Glutamatergic neuron (in vitro differentiated cells): ENCODE measurements around the gene PDE4A. TPM values are rescaled to one million over a fixed set of nuclear protein-coding genes. Genes with fewer than 3 reads are reported as not detected.

Experiments used
- DNase-seq: peaks from one replicate; pipeline ENCODE4 v3.0.0; 2022
- H3K27ac Mint-ChIP-seq: one replicate; pipeline ENCODE4 v1.8.0; 2020; ENCODE audit warnings: mild to moderate bottlenecking, mixed read lengths, inconsistent platforms; ENCODE audit not compliant: unreplicated experiment
- H3K27me3 Mint-ChIP-seq: one replicate; pipeline ENCODE4 v1.8.0; 2020; ENCODE audit warnings: mild to moderate bottlenecking, moderate library complexity, mixed read lengths, inconsistent platforms; ENCODE audit not compliant: unreplicated experiment
- H3K36me3 Mint-ChIP-seq: one replicate; pipeline ENCODE4 v1.8.0; 2020; ENCODE audit warnings: mild to moderate bottlenecking, mixed read lengths, inconsistent platforms; ENCODE audit not compliant: unreplicated experiment
- H3K4me1 Mint-ChIP-seq: one replicate; pipeline ENCODE4 v1.8.0; 2020; ENCODE audit warnings: mild to moderate bottlenecking, low read depth, mixed read lengths, inconsistent platforms; ENCODE audit not compliant: unreplicated experiment
- H3K4me3 Mint-ChIP-seq: one replicate; pipeline ENCODE4 v1.8.0; 2020; ENCODE audit warnings: mild to moderate bottlenecking, mixed read lengths, inconsistent platforms; ENCODE audit not compliant: unreplicated experiment
- H3K9me3 Mint-ChIP-seq: one replicate; pipeline ENCODE4 v1.8.0; 2020; ENCODE audit warnings: mild to moderate bottlenecking, moderate library complexity, mixed read lengths, inconsistent platforms; ENCODE audit not compliant: unreplicated experiment
- microRNA-seq: library from miRNA; unstranded; fragments of <30 nt; microRNA quantifications from one replicate; pipeline ENCODE4, GENCODE V29; 2020; ENCODE audit not compliant: unreplicated experiment
- total RNA-seq: library from RNA; stranded (reverse); fragmentation: NEBNext Ultra II Directional; extraction: Animal tissue kit (Norgen Biotek cat#: 25700); gene quantifications from one replicate; pipeline ENCODE4 v1.2.1, GENCODE V29; 2021; ENCODE audit not compliant: unreplicated experiment
- TF ChIP-seq, protein P1 (sequence below): fragments of 200-600 bp; sonication (generic); IDR thresholded peaks from one replicate; pipeline ENCODE4 v1.5.0; 2021; ENCODE audit not compliant: partially characterized antibody, unreplicated experiment

PDE4A gene
- total RNA-seq, 1 donor from 2014 or later: 5.7 TPM

DNA sequence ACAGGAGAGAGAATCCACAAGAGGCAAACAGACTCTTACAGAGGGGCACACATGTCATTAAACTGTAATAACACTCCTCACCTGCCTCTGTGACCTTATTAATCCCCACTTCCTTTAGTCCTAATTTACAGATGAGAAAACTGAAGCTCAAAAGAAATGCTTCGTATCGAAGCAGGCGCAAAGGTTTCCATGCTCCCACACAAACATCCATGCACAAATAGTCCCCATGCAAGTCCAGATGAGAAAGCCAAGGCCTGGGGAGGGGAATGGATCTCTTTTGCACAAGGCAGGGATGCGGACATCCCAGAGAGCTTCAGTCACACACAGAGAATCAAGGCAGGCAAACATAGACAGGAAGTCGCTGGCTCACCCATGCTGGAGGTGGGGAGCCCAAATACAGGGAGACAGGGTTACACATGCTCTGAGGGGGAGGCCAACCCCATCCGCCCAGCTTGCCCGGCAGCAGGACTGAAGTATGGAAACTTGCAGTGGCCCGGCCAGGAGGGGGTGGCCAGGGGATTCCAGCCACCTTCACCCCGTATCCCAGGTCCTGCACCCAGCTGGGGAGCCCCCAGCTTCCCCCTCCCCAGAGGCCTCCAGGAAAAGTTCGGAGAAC lies 96.4 kb downstream of the PDE4A start:
- Mint-ChIP-seq H3K4me1 (peaks cover 11% of the 10 kb centered on the region), H3K36me3 (peaks cover 5% of the 10 kb centered on the region), H3K4me3 (peak overlapping the region; percentile 46), H3K9me3 (peaks cover 6% of the 10 kb centered on the region), H3K27ac (no peak overlapping the region), H3K27me3 (peaks cover 32% of the 10 kb centered on the region)
- DNase-seq: no peak
- TF ChIP-seq, protein P1, sequence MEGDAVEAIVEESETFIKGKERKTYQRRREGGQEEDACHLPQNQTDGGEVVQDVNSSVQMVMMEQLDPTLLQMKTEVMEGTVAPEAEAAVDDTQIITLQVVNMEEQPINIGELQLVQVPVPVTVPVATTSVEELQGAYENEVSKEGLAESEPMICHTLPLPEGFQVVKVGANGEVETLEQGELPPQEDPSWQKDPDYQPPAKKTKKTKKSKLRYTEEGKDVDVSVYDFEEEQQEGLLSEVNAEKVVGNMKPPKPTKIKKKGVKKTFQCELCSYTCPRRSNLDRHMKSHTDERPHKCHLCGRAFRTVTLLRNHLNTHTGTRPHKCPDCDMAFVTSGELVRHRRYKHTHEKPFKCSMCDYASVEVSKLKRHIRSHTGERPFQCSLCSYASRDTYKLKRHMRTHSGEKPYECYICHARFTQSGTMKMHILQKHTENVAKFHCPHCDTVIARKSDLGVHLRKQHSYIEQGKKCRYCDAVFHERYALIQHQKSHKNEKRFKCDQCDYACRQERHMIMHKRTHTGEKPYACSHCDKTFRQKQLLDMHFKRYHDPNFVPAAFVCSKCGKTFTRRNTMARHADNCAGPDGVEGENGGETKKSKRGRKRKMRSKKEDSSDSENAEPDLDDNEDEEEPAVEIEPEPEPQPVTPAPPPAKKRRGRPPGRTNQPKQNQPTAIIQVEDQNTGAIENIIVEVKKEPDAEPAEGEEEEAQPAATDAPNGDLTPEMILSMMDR: no peak

DNA sequence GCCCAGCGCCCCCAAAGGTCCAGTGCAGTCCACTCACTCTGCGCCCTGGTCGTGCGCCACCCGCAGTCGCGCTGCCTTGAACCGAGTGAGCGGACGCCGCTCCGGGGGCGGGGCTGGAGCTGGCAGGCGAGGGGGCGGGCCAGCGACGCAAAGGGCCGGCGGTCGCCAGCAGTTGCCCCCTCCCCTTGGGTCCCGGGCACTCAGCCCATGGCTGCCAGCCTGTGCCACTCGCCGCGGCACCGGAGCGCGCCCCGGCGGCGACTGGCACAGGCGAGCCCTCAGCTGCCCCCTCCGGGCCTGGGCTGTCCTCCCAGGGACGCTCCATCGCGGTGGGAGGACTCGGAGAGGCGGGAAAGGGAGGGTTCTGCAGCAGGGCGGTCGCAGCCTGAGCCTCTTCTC lies 97.0 kb downstream of the PDE4A start, which contains the start of gene S1PR5:
TSS of gene S1PR5 (minus strand) at position 87 of the 399 bp plus-strand sequence. CDS start 2,436 bp downstream, outside the sequence.
- peaks cover 6% of the 10 kb centered on the region for H3K9me3 Mint-ChIP-seq
- H3K27me3 Mint-ChIP-seq: peaks cover 32% of the 10 kb centered on the region
- peak; percentile 37 for DNase-seq
- TF ChIP-seq, protein P1: no peak
- H3K4me1 Mint-ChIP-seq: peaks cover 11% of the 10 kb centered on the region
- H3K36me3 Mint-ChIP-seq: peaks cover 5% of the 10 kb centered on the region
- H3K4me3 Mint-ChIP-seq: peak within 1 kb of the TSS; percentile 68
- H3K27ac Mint-ChIP-seq: no peak within 1 kb of the TSS

DNA sequence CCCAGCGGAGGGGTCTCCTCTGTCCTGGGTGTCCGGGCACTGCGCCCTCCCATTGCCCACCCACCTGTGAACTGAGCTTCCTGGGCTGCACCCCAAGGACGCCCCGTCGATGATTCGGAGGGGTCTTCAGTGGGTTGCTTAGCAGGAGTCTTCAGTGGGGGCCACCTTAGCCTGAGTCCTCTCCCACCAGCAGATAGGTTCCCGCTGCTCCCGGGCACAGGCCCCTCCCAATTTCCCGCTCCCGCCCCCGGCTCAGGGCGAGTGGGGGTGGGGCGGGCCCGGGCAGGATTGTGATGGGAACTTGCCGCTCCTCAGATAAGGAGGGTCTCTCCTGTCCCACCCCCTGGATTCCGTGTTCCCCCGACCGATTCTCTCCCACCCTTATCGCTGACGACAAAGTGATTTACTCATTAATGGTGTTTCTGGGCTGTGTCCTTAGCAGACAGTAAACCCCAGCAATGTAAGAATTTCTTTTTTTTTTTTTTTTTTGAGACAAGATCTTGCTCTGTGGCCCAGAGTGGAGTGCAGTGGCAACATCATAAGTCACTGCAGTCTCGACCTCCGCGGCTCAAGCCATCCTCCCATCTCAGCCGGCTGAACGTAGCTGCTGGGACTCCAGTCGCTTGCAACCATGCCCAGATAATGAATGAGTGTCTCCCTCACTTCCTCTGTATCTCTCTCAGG lies 97.6 kb downstream of the PDE4A start:
- TF ChIP-seq, protein P1: no peak
- H3K9me3 Mint-ChIP-seq: peaks cover 6% of the 10 kb centered on the region
- peak; percentile 35 for DNase-seq
- peak overlapping the region; percentile 68 for H3K4me3 Mint-ChIP-seq
- H3K27me3 Mint-ChIP-seq: peaks cover 32% of the 10 kb centered on the region
- H3K36me3 Mint-ChIP-seq: peaks cover 5% of the 10 kb centered on the region
- H3K4me1 Mint-ChIP-seq: peaks cover 11% of the 10 kb centered on the region
- no peak overlapping the region for H3K27ac Mint-ChIP-seq

DNA sequence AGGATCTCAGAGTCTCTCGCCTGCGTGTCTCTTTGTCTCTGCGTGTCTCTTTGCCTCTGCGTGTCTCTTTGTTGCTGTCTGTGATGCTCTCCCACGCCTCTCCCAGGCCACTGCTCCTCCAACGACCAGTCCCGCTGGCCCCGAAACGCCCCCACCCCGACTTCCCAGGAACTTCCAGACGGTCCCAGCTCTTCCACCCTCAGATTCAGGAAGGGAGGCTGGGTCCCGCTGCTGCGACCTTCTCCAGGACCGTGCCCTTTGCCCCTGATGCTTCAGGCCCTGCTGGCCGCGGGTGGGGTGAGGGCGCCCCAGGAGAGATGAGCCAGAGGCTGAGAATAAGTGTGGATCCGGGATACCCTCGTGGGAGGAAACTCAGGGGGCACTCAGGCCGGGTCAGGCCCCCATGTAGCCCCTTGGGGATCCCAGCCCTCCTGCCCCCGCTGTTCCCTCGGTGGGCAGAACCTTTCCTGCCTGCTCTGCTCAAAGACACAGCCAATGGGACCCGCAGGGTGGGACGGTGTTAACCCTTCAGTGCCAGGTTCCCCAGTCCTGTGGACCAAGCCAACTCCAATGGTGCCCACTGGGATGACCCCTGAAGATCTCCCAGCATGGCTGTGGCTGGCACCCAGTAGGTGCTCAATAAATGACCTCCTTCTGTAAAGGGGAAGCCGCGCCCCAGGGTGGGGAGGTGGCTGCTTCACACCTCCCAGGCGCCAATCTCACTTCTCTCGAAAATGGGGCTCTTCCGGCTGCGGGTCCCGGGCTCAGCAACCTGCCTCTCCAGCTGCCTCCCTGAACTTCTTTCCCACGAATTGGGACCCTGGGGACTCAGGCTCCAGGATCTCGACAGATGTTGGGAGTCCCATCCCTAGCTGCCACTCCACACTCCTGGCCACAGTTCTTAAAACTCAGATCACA lies 98.4 kb downstream of the PDE4A start:
- Mint-ChIP-seq H3K9me3 (peaks cover 6% of the 10 kb centered on the region), H3K4me1 (peaks cover 11% of the 10 kb centered on the region), H3K36me3 (no peaks in the 10 kb centered on the region), H3K4me3 (peak overlapping the region; percentile 68), H3K27me3 (peaks cover 25% of the 10 kb centered on the region), H3K27ac (no peak overlapping the region)
- TF ChIP-seq, protein P1: no peak
- no peak for DNase-seq

Small RNA genes lying within 50 kb of the gene (microRNA-seq; reads per million reads assigned to microRNA genes)
- gene MIR1181: 0.55 reads per million

Other genes with a start within 250 kb of the PDE4A start
- 129 TPM for gene DNMT1, start 225.6 kb upstream of the PDE4A start, total RNA-seq
- 12.5 TPM for gene S1PR2, start 189.2 kb upstream of the PDE4A start, total RNA-seq
- 42.8 TPM for gene MRPL4, start 168.3 kb upstream of the PDE4A start, total RNA-seq
- not detected for gene ICAM1, start 149.4 kb upstream of the PDE4A start, total RNA-seq
- gene ICAM4, start 133.6 kb upstream of the PDE4A start, total RNA-seq: not detected
- gene ICAM5, start 130.6 kb upstream of the PDE4A start, total RNA-seq: 3.6 TPM
- 9.4 TPM for gene ZGLP1, start 110.7 kb upstream of the PDE4A start, total RNA-seq
- gene FDX2, start 104.5 kb upstream of the PDE4A start, total RNA-seq: 16.0 TPM
- 24.8 TPM for gene RAVER1, start 87.0 kb upstream of the PDE4A start, total RNA-seq
- gene ICAM3, start 80.9 kb upstream of the PDE4A start, total RNA-seq: 2.0 TPM
- 90.4 TPM for gene TYK2, start 40.0 kb upstream of the PDE4A start, total RNA-seq
- gene CDC37, start 17.0 kb upstream of the PDE4A start, total RNA-seq: 128 TPM
- gene KEAP1, start 82.8 kb downstream of the PDE4A start, total RNA-seq: 44.1 TPM
- gene S1PR5, start 96.9 kb downstream of the PDE4A start, total RNA-seq: not detected
- 56.1 TPM for gene ATG4D, start 123.4 kb downstream of the PDE4A start, total RNA-seq
- gene KRI1, start 145.5 kb downstream of the PDE4A start, total RNA-seq: 24.1 TPM
- gene CDKN2D, start 148.4 kb downstream of the PDE4A start, total RNA-seq: 68.3 TPM
- 1.2 TPM for gene AP1M2, start 166.8 kb downstream of the PDE4A start, total RNA-seq
- gene SLC44A2, start 205.0 kb downstream of the PDE4A start, total RNA-seq: 129 TPM
- 536 TPM for gene ILF3, start 233.8 kb downstream of the PDE4A start, total RNA-seq